ENCODE results near the gene ZBTB20. TPM values are rescaled to one million over a fixed set of nuclear protein-coding genes. Genes with fewer than 3 reads are reported as not detected.

The ZBTB20 gene
- total and polyA plus RNA-seq, 2 of the 4 experiments (the other 2 are of a cell fraction), result 0.75 to 14.7 TPM

DNA sequence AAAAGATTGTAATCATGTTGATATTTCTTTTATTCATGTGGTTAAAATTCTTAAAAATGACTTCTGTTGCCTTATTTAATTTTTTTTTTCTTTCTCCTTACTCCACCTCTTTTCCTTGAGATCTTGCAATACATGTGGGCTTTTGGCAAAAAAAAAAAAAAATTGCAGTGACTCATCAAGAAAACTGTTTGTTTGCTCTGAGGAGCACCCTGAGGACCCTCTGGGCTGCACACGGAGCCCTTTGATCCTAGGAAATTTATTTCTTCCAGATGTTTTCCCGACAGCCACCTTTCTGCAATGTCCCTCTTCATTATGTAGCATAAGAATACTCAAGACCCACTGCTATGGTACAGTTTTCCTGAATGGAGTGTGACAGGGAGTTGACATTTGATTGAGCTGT, 371.7 kb downstream of the ZBTB20 start:
- POLR2A ChIA-PET (ENCODE audit: unreplicated experiment), result no interaction called here
- H2BK120ac ChIP-seq (ENCODE audit: low read depth, low read length), result no peak overlapping the region
- H4K20me1 ChIP-seq (ENCODE audit: insufficient read depth, low read length), result no peaks in the 10 kb centered on the region
- DNase-seq, result peak; percentile 29
- no peak overlapping the region for H3K4me2 ChIP-seq (ENCODE audit: low read depth, low read length)
- H2AK5ac ChIP-seq (ENCODE audit: low read depth, low read length), result no peak overlapping the region
- intact Hi-C loops (cut with micrococcal nuclease), result no loop called here
- H3K56ac ChIP-seq (ENCODE audit: extremely low read depth, insufficient read depth, low read length), result no peak overlapping the region
- ATAC-seq (ENCODE audit: low read depth), result no peak
- no peaks in the 10 kb centered on the region for H3K27me3 ChIP-seq (ENCODE audit: control insufficient read depth, insufficient read depth, low read length)
- dilution Hi-C loops (cut with HindIII; ENCODE audit: low sequenced_read_pairs, unreplicated experiment), result no loop called here
- H3K4me3 ChIP-seq (ENCODE audit: insufficient read depth, low read depth, low read length), result no peak overlapping the region
- BruUV-seq (replicated peaks), result no TSS peak
- H2BK20ac ChIP-seq (ENCODE audit: low read depth, low read length), result peak overlapping the region; percentile 60; the same call in 1 of the 2 replicates
- H2BK15ac ChIP-seq (ENCODE audit: low read depth, low read length), result no peak overlapping the region; the same call in 2 of the 3 replicates
- no CpG with 5 or more reads among the region's 2 CpGs for WGBS, 2 experiments (ENCODE audit: extremely low coverage in 2 of 2, insufficient read length in 1 of 2)
- no peak overlapping the region for H3K27ac ChIP-seq (ENCODE audit: insufficient read depth, low read length)
- no peaks in the 10 kb centered on the region; a peak in 1 of 4 replicates for H3K79me1 ChIP-seq (ENCODE audit: low read depth in 1 of 2, low read length in 2 of 2)
- in situ Hi-C loops (cut with MboI; ENCODE audit: low sequenced_read_pairs), result no loop called here
- no peaks in the 10 kb centered on the region for H3K9me1 ChIP-seq (ENCODE audit: insufficient read depth, low read length)
- no peak overlapping the region for H4K8ac ChIP-seq (ENCODE audit: low read depth in 2 of 2, low read length in 2 of 2)
- no peak for TF ChIP-seq MAFK (IDR thresholded peaks at IDR 0.05; ENCODE audit: low read depth, low read length)
- TF ChIP-seq SMC3 (IDR thresholded peaks at IDR 0.05; ENCODE audit: low read depth, low read length), result no peak
- TF ChIP-seq CEBPB (IDR thresholded peaks at IDR 0.05; ENCODE audit: low read depth, low read length), result no peak
- no peak for TF ChIP-seq POLR2A (IDR thresholded peaks at IDR 0.05; ENCODE audit: low read depth, low read length)
- TF ChIP-seq NFE2L2 (IDR thresholded peaks at IDR 0.05; ENCODE audit: low read depth, low read length), result no peak
- no peak for TF ChIP-seq BHLHE40 (IDR thresholded peaks at IDR 0.05; ENCODE audit: low read depth, low read length)
- TF ChIP-seq, protein P1, sequence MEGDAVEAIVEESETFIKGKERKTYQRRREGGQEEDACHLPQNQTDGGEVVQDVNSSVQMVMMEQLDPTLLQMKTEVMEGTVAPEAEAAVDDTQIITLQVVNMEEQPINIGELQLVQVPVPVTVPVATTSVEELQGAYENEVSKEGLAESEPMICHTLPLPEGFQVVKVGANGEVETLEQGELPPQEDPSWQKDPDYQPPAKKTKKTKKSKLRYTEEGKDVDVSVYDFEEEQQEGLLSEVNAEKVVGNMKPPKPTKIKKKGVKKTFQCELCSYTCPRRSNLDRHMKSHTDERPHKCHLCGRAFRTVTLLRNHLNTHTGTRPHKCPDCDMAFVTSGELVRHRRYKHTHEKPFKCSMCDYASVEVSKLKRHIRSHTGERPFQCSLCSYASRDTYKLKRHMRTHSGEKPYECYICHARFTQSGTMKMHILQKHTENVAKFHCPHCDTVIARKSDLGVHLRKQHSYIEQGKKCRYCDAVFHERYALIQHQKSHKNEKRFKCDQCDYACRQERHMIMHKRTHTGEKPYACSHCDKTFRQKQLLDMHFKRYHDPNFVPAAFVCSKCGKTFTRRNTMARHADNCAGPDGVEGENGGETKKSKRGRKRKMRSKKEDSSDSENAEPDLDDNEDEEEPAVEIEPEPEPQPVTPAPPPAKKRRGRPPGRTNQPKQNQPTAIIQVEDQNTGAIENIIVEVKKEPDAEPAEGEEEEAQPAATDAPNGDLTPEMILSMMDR (conservative IDR thresholded peaks at IDR 0.05; ENCODE audit: low read depth, low read length), result no peak
- no peak for TF ChIP-seq RCOR1 (IDR thresholded peaks at IDR 0.05; ENCODE audit: insufficient replicate concordance, low read length)
- no peak for TF ChIP-seq RAD21 (IDR thresholded peaks at IDR 0.05; ENCODE audit: low read length)
- no peak for TF ChIP-seq ELK1 (IDR thresholded peaks at IDR 0.05; ENCODE audit: borderline replicate concordance, low read depth, low read length)
- TF ChIP-seq CHD1 (IDR thresholded peaks at IDR 0.05; ENCODE audit: low read depth, low read length), result no peak
- no peak for TF ChIP-seq USF2 (IDR thresholded peaks at IDR 0.05; ENCODE audit: low read depth, low read length)
- TF ChIP-seq FOS (IDR thresholded peaks at IDR 0.05; ENCODE audit: low read depth, low read length), result no peak
- TF ChIP-seq MAZ (IDR thresholded peaks at IDR 0.05; ENCODE audit: borderline replicate concordance, low read depth, low read length), result no peak
- TF ChIP-seq MXI1 (IDR thresholded peaks at IDR 0.05; ENCODE audit: borderline replicate concordance, low read depth, low read length), result no peak
- no peaks in the 10 kb centered on the region; the same call in 1 of the 2 replicates for H3K4me1 ChIP-seq (ENCODE audit: control insufficient read depth, insufficient read depth, low read length)
- no peak overlapping the region for H3K9ac ChIP-seq (ENCODE audit: low read depth, low read length)
- H4K91ac ChIP-seq (ENCODE audit: insufficient read depth, low read depth, low read length), result no peak overlapping the region
- CTCF ChIA-PET, result no interaction called here
- no peak overlapping the region; the same call in 1 of the 2 replicates for H3K18ac ChIP-seq (ENCODE audit: low read depth, low read length)
- H3K36me3 ChIP-seq (ENCODE audit: control insufficient read depth, insufficient read depth, low read length), result no peaks in the 10 kb centered on the region
- H2AFZ ChIP-seq (replicated peaks; ENCODE audit: low read length, poor library complexity), result no peak overlapping the region
- no peak overlapping the region; the same call in 1 of the 2 replicates for H4K5ac ChIP-seq (ENCODE audit: low read depth, low read length)
- no peak overlapping the region for H2BK5ac ChIP-seq (ENCODE audit: low read depth, low read length, poor library complexity, severe bottlenecking)
- H3K23ac ChIP-seq (ENCODE audit: low read depth, low read length), result no peak overlapping the region
- no peak overlapping the region; the same call in 1 of the 2 replicates for H3K14ac ChIP-seq (replicated peaks; ENCODE audit: low read depth, low read length)
- H3K9me3 ChIP-seq (ENCODE audit: control insufficient read depth, insufficient read depth, low read length), result peaks cover 4% of the 10 kb centered on the region; the same call in 1 of the 2 replicates
- H3K4ac ChIP-seq (ENCODE audit: low read depth, low read length), result no peak overlapping the region
- no peak overlapping the region for H2AK9ac ChIP-seq (replicated peaks; ENCODE audit: low read depth, low read length, poor library complexity)

Measured in IMR-90 (cell line).